ENCODE measurements around the gene TMC7.

GRCh38 chr16:18975109-18975508 lies 8.6 kb upstream of the TMC7 start:
- TF ChIP-seq CTCF (IDR thresholded peaks at IDR 0.05) (no peak), POLR2A (IDR thresholded peaks at IDR 0.05) (no peak)

Measured in ovary (tissue), 3 donors.